ENCODE measurements around the gene TMEM253.

The TMEM253 gene

DNA sequence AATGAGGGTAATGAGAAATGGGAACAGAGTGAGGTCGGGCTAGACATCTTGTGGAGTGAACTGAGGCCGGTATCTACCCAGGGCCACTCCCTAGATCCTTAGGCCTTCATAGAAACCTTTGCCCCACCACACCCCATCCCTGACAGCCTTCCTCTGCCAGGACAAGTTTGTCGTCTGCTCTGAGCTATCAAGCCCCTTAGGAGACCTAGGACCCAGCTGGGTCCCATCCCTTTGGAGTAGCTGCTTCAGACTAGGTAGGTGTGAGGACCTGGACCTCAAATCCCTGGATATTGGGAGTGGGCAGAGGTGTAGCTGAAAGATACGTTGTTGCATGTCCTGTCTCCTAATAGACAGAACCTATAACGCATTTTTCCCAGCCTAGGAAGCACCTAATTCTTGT lies at the start of gene TMEM253:
TMEM253 (plus strand) TSS at position 136 of the 400 bp plus-strand sequence. CDS start 278 bp downstream, outside the sequence.
- Mint-ChIP-seq H3K27ac (no peak within 1 kb of the TSS), H3K9me3 (no peaks in the 10 kb centered on the region), H3K4me3 (no peak within 1 kb of the TSS), H3K27me3 (peaks cover 5% of the 10 kb centered on the region), H3K4me1 (peaks cover 10% of the 10 kb centered on the region), H3K36me3 (no peaks in the 10 kb centered on the region)
- DNase-seq (ENCODE audit: low spot score in 2 of 2) (no peak), ATAC-seq (ENCODE audit: low read depth) (no peak)

DNA sequence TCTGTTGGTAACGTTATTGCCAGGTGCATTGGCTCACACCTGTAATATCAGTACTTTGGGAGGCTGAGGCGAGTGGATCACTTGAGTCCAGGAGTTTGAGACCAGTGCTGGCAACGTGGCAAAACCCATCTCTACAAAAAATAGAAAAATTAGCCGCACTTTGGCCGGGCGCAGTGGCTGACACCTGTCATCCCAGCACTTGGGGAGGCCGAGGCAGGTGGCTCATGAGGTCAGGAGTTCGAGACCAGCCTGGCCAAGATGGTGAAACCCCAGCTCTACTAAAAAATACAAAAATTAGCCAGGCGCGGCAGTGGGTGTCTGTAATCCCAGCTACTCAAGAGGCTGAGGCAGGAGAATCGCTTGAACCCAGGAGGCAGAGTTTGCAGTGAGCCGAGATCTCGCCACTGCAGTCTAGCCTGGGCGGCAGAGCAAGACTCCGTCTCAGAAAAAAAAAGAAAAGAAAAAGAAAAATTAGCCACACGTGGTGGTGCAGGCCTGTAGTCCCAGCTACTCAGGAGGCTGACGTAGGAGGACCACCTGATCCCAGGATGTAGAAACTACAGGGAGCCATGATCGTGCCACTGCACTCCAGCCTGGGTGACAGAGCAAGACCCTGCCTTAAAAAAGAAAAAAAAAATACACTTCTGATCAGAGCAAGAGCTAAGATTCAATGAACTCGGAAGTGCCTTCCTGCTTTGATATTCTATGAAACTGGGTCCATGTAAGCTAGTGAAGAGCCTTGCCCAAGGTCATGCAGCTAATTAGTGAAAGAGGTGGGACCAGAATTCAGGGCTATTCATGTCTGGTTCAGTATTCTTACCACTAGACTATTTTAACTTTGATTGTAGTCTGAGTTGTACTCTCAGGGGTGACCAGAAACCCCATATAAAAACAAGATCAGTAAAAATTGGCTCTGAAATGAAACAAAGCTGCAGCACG lies 47.4 kb upstream of the TMEM253 start:
- H3K27ac Mint-ChIP-seq: peak overlapping the region; percentile 4
- no peaks in the 10 kb centered on the region for H3K36me3 Mint-ChIP-seq
- ATAC-seq (ENCODE audit: low read depth) (no peak), DNase-seq (ENCODE audit: low spot score in 2 of 2) (no peak)
- H3K4me1 Mint-ChIP-seq: no peaks in the 10 kb centered on the region
- no peaks in the 10 kb centered on the region for H3K9me3 Mint-ChIP-seq
- H3K27me3 Mint-ChIP-seq: peaks cover 15% of the 10 kb centered on the region
- H3K4me3 Mint-ChIP-seq: no peak overlapping the region

DNA sequence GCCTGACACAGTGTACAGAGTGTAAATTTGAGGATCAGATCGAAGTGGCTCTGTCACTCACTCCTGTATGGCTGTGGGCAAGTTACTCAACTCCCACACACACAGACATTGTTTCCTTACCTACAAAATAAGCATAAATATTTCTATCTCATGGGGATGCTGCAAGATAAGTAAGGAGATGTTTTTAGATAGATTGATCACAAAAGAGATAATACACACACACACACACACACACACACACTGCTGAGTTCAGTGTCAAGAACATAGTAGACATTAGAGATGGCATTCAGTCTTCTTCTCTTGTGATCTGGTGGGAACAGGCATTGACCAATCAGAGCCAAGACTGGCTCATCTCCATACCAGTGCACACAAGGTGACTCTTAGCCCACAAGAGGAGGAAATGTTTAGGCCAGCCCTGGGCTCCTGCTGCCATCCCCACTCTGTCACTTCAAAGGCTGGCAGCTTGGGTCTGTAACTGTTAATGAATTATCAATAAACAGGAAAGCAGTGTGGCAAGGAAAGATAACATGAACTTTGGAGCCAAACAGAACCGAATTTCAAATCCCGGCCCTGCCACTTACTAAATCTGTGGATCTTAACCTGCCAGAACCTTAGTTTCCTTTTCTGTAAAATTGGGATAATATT lies 46.6 kb upstream of the TMEM253 start:
- H3K27me3 Mint-ChIP-seq: peaks cover 10% of the 10 kb centered on the region
- no peak for DNase-seq (ENCODE audit: low spot score in 2 of 2)
- no peaks in the 10 kb centered on the region for H3K9me3 Mint-ChIP-seq
- H3K4me3 Mint-ChIP-seq: no peak overlapping the region
- peak overlapping the region; percentile 4 for H3K27ac Mint-ChIP-seq
- no peaks in the 10 kb centered on the region for H3K36me3 Mint-ChIP-seq
- H3K4me1 Mint-ChIP-seq: no peaks in the 10 kb centered on the region
- ATAC-seq (ENCODE audit: low read depth): no peak

DNA sequence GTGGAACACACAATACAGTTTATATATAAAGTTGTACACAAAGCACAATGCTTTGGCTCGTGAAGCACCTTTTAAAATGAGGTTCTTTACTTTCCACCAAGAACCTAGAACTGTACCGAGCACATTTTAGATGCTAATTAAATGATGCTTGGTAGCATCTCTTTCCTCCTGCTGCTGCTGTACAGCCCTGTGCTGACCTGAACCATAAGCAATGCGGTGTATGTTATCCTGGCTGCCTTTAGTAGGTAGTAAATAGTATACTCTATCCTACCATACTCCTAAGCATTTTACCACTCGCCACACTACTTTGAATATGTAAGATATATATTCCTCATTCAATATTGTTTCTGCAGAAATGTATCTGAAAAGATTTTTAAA lies 46.1 kb upstream of the TMEM253 start:
- Mint-ChIP-seq H3K9me3 (no peaks in the 10 kb centered on the region), H3K27ac (no peak overlapping the region), H3K4me1 (no peaks in the 10 kb centered on the region), H3K36me3 (no peaks in the 10 kb centered on the region), H3K27me3 (peaks cover 9% of the 10 kb centered on the region), H3K4me3 (no peak overlapping the region)
- no peak for ATAC-seq (ENCODE audit: low read depth)
- DNase-seq (ENCODE audit: low spot score in 2 of 2): no peak

DNA sequence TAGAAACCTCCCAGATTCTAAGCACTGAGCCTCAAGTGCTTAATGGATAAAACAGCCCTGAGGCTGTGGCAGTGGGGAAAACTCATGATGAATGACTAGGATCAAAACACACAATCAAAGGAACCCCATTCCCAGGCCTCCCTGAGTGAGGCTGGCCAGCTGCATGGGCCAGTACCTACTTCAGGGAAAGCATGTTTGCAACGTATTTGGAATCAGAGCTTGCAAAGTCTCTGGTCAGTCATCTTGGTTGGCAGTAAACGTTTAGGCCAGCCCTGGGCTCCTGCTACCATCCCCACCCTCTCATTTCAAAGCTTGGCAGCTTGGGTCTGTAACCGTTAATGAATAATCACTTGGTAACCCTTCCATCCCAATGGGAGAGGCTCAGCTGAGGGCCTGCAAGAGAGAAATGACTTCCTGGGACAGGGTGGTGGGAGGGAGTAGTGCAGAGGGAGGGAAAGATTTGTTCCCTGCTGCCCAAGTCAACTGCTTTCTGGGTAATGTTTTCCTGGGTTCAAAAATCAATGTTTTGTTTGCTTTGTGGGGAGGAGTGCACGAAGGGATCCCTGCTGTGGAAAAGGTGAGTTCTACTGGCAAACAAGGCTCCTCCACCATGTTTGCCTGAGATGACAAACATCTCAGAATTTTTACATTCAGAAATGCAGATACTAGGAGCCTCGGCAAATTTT lies 45.3 kb upstream of the TMEM253 start:
- ATAC-seq (ENCODE audit: low read depth) (no peak), DNase-seq (ENCODE audit: low spot score in 2 of 2) (no peak)
- H3K4me1 Mint-ChIP-seq: no peaks in the 10 kb centered on the region
- no peaks in the 10 kb centered on the region for H3K9me3 Mint-ChIP-seq
- no peak overlapping the region for H3K27ac Mint-ChIP-seq
- H3K4me3 Mint-ChIP-seq: no peak overlapping the region
- no peaks in the 10 kb centered on the region for H3K36me3 Mint-ChIP-seq
- peaks cover 16% of the 10 kb centered on the region for H3K27me3 Mint-ChIP-seq

DNA sequence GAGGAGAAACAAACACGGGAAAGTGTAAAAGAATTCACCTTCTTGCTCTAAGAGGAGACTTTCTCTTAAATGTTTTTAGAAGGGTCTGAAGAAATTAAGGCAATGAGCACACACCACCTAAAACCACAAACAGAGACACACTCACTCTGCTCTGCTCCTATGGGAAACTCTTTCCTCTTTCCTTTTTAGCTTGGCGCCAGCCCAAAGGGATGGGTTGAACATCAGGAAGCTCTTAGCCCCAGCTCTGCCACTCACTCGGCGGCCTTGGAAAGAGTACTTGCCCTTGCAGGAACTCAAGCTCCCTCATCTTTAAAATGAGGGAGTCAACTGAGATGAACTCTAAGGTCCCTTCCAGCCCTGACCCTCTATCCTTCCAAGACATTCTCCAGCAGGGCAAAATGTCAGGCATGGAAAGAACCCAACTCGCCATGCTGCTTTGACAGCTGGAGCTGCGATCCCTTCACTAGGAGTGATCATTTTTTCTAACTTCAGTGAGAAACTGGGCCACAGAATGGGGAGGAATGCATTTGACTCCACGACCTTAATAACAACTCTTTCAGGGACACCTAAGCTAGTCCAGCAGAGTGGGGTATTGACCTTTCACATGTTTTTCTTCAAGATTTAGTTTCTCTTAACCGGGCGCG lies 44.2 kb upstream of the TMEM253 start:
- Mint-ChIP-seq H3K4me3 (no peak overlapping the region), H3K27me3 (peaks cover 19% of the 10 kb centered on the region), H3K27ac (no peak overlapping the region), H3K36me3 (no peaks in the 10 kb centered on the region), H3K9me3 (no peaks in the 10 kb centered on the region), H3K4me1 (no peaks in the 10 kb centered on the region)
- DNase-seq (ENCODE audit: low spot score in 2 of 2): no peak
- no peak for ATAC-seq (ENCODE audit: low read depth)

DNA sequence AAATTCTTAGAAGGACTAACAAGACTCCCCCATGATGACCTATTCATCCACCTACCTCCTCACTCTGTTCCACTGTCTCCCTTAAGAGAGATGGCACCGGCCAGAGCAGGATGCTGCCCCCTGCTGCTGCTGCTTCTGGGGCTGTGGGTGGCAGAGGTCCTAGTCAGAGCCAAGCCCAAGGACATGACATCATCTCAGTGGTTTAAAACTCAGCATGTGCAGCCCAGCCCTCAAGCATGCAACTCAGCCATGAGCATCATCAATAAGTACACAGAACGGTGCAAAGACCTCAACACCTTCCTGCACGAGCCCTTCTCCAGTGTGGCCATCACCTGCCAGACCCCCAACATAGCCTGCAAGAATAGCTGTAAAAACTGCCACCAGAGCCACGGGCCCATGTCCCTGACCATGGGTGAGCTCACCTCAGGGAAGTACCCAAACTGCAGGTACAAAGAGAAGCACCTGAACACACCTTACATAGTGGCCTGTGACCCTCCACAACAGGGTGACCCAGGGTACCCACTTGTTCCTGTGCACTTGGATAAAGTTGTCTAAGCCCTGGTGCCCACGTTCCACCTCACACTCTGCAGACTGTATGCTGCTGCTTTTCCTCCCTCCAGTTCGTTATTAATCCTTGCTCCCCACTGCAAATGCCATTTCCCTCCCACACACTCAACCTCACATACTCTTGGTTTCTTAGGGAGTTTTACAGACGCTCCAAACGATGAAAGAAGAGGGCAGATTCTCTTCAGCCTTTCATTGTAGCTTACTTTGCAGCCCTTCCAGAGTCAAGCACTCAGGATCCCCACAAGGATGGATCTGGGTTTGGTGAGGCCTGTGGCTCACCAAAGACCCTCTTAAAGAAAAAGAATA lies 42.8 kb upstream of the TMEM253 start, which contains the start of gene RNASE8:
RNASE8 (plus strand) TSS at position 20 of the 873 bp plus-strand sequence; CDS start at position 91, 71 bp downstream.
- Mint-ChIP-seq H3K36me3 (no peaks in the 10 kb centered on the region), H3K4me3 (no peak within 1 kb of the TSS), H3K27me3 (peaks cover 18% of the 10 kb centered on the region), H3K4me1 (no peaks in the 10 kb centered on the region), H3K9me3 (no peaks in the 10 kb centered on the region), H3K27ac (no peak within 1 kb of the TSS)
- no peak for DNase-seq (ENCODE audit: low spot score in 2 of 2)
- ATAC-seq (ENCODE audit: low read depth): no peak

DNA sequence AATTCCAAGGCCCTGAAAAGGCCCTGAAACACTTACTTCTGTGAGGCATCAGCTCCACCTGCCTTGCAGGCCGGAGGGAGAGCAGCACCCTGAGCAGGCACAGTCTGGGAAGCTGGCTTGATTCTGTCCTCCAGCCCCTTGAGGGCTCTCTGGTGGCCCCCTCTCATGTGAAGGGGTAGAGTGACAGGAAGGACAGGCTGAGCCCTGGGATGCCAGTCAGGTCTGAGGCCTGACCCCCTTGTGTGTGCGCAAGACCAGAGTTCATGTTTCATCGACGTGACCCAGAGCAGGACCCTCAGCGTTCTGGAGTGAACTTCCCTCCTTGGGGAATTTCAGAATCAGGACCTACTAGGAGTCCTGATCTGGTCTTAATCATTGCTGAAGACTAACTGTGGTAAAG lies 42.0 kb upstream of the TMEM253 start:
- Mint-ChIP-seq H3K27me3 (peaks cover 21% of the 10 kb centered on the region), H3K9me3 (no peaks in the 10 kb centered on the region), H3K4me1 (no peaks in the 10 kb centered on the region), H3K36me3 (no peaks in the 10 kb centered on the region), H3K27ac (no peak overlapping the region), H3K4me3 (no peak overlapping the region)
- no peak for ATAC-seq (ENCODE audit: low read depth)
- DNase-seq (ENCODE audit: low spot score in 2 of 2): no peak

DNA sequence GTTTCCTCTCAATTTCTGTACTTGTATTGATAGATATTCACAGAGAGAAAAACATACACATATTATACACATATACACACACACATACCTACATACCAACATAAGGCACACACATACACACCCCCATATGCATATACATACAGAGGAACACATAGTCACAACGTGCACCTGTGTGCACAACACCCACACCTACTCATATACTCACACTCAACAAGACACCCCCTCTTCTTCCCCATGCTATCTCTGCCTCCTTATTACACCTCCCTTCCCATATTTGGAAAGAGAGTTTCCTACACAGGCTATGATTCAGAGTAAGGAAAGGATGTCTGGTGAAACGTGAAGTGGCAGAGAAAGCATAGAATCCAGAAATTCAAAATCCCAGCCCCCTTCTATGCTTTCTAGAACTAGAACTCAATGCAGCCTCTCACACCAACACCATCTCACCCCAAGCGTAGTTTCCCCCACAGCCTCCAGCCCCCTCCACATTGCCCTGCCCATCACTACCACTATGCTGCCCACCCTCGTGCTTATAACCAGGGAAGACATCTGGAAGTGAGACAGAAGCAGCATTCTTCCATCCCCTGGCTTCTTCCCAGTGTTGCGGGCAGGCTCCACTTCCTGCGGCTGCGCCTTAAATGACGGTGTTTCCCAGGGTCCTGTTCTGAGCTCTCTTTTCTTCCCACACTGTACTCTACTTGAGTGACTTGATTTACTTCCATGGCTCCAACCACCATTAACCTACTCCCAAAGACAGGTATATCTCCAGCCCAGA lies 40.8 kb upstream of the TMEM253 start:
- DNase-seq (ENCODE audit: low spot score in 2 of 2): no peak
- no peak overlapping the region for H3K27ac Mint-ChIP-seq
- H3K4me1 Mint-ChIP-seq: no peaks in the 10 kb centered on the region
- H3K9me3 Mint-ChIP-seq: no peaks in the 10 kb centered on the region
- H3K36me3 Mint-ChIP-seq: no peaks in the 10 kb centered on the region
- no peak for ATAC-seq (ENCODE audit: low read depth)
- H3K4me3 Mint-ChIP-seq: no peak overlapping the region
- peaks cover 21% of the 10 kb centered on the region for H3K27me3 Mint-ChIP-seq

DNA sequence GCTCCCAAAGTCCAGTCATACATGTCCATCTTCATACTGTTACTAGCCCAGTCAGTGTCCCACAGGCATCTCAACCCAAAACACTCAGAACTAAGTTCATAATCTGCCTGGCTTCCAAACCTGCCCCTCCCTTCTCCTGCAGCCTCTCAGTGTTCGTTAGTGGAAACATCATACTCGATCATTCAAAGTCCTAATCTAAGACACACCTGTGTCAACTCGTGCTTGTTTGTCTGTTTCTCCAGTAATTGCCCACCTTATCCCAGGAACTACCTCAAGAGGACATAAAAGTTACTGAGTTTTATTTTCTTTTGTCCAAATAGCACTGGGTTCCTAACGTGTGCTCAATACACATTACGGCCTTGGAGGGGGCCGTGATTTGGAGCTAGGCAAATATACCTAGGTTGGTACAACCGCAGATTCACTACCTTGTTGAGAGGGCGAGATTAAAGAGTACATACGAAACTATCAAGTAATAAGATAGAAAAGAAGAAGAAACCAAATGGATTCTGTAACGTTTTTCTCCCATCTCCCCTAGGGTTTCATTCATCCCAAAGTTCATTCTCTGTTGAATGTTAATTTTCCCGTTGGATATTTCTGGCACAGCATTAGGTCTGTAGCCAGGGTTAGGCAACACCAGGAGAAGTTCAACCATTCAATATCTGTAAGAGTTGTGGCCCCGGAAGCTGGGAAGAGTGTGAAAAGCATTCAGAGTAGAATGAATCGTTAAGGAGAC lies 40.1 kb upstream of the TMEM253 start:
- DNase-seq (ENCODE audit: low spot score in 2 of 2) (no peak), ATAC-seq (ENCODE audit: low read depth) (no peak)
- Mint-ChIP-seq H3K4me1 (no peaks in the 10 kb centered on the region), H3K27me3 (peaks cover 26% of the 10 kb centered on the region), H3K27ac (no peak overlapping the region), H3K36me3 (no peaks in the 10 kb centered on the region), H3K4me3 (no peak overlapping the region), H3K9me3 (no peaks in the 10 kb centered on the region)

DNA sequence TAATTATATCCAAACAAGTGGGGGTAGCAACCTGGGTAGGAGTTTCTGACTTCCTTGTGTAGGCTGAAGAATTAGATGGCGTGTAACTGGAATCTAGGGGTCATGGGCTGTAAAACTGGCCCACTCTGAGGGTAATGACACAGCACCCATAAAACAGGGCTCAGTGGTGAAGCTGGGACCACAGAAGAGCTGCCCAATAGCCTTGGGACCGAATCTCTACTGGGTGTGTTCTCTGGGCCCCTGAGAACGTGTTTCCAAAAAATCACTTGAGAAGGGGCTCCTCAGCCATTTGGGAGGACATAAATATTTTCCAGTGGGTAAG lies 39.6 kb upstream of the TMEM253 start:
- H3K27ac Mint-ChIP-seq: no peak overlapping the region
- ATAC-seq (ENCODE audit: low read depth) (no peak), DNase-seq (ENCODE audit: low spot score in 2 of 2) (no peak)
- no peaks in the 10 kb centered on the region for H3K4me1 Mint-ChIP-seq
- H3K27me3 Mint-ChIP-seq: peaks cover 28% of the 10 kb centered on the region
- H3K4me3 Mint-ChIP-seq: no peak overlapping the region
- no peaks in the 10 kb centered on the region for H3K36me3 Mint-ChIP-seq
- no peaks in the 10 kb centered on the region for H3K9me3 Mint-ChIP-seq

DNA sequence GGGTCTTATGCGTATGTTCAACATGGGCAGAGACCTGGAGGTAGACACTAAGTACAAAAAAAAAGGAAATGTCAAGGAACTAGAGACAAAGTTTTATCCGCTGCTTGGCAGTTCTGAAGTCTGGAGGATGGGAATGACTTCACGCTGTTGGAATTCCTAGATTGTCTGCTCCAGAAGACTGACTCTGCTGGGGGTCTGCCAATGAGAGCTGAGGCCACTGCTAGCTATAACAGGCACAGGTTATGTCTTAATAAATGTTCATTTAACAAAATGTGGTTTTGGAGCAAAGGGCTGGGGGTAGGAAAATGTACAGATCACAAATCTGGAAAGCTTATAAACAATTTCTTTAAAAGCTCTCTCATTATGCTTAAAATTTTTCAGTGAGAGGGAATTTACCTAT lies 37.4 kb upstream of the TMEM253 start:
- H3K36me3 Mint-ChIP-seq: no peaks in the 10 kb centered on the region

More for the DNA sequence above, 37.4 kb upstream of the TMEM253 start:
- Mint-ChIP-seq H3K27me3 (peaks cover 25% of the 10 kb centered on the region), H3K4me3 (no peak overlapping the region), H3K9me3 (no peaks in the 10 kb centered on the region), H3K4me1 (peaks cover 2% of the 10 kb centered on the region), H3K27ac (no peak overlapping the region)
- DNase-seq (ENCODE audit: low spot score in 2 of 2) (no peak), ATAC-seq (ENCODE audit: low read depth) (no peak)
